GM23338 (cell line): Measurements from ENCODE around the gene RAP1A. TPM values are rescaled to one million over a fixed set of nuclear protein-coding genes. Genes with fewer than 3 reads are reported as not detected.
A peak's percentile ranks its signal among the peaks of the same experiment; 100 is the strongest.

Source experiments
- ATAC-seq: fragments of 200-7000 bp; cut with Tn5 transposase; 3 replicates; pipeline ENCODE4 v1.9.1; 2020
- DNase-seq: peaks from one replicate; pipeline ENCODE4 v3.0.0-alpha.2; 2015; ENCODE audit warnings: low spot score
- H2AFZ ChIP-seq: fragments of 200-600 bp; sonication (generic); 2 replicates; pipeline ENCODE4 v1.8.0; 2016; ENCODE audit warnings: antibody characterized with exemption, mild to moderate bottlenecking, moderate library complexity
- H3F3A ChIP-seq: fragments of 200-600 bp; sonication (generic); replicated peaks from 2 replicates; pipeline ENCODE4 v1.8.0; 2017; ENCODE audit warnings: antibody characterized with exemption, mixed run types, low read depth
- H3K27ac ChIP-seq: fragments of 200-600 bp; sonication (generic); 2 replicates; pipeline ENCODE4 v1.6.1; 2016; ENCODE audit warnings: low read depth
- H3K27me3 ChIP-seq: fragments of 200-600 bp; sonication (generic); 2 replicates; pipeline ENCODE4 v1.8.0; 2016; ENCODE audit warnings: mild to moderate bottlenecking, mixed run types, moderate library complexity; ENCODE audit not compliant: insufficient read depth
- H3K36me3 ChIP-seq: fragments of 200-600 bp; sonication (generic); 2 replicates; pipeline ENCODE4 v1.8.0; 2016; ENCODE audit warnings: mild to moderate bottlenecking; ENCODE audit not compliant: insufficient read depth
- H3K4me1 ChIP-seq: fragments of 200-600 bp; sonication (generic); 2 replicates; pipeline ENCODE4 v1.8.0; 2016; ENCODE audit warnings: mild to moderate bottlenecking, moderate library complexity; ENCODE audit not compliant: insufficient read depth
- H3K4me2 ChIP-seq: fragments of 200-600 bp; sonication (generic); 2 replicates; pipeline ENCODE4 v1.7.1; 2017; ENCODE audit warnings: mixed run types
- H3K4me3 ChIP-seq: fragments of 200-600 bp; sonication (generic); 2 replicates; pipeline ENCODE4 v1.6.1; 2016; ENCODE audit warnings: mixed run types
- H3K79me2 ChIP-seq: fragments of 200-600 bp; sonication (generic); replicated peaks from 2 replicates; pipeline ENCODE4 v1.8.0; 2017; ENCODE audit warnings: mild to moderate bottlenecking; ENCODE audit not compliant: insufficient read depth
- H3K9me2 ChIP-seq: fragments of 200-600 bp; sonication (generic); 2 replicates; pipeline ENCODE4 v1.8.0; 2017; ENCODE audit not compliant: insufficient read depth
- H4K20me1 ChIP-seq: fragments of 200-600 bp; sonication (generic); replicated peaks from 2 replicates; pipeline ENCODE4 v1.8.0; 2017; ENCODE audit warnings: mild to moderate bottlenecking; ENCODE audit not compliant: insufficient read depth
- H3K27ac Mint-ChIP-seq: 2 replicates; pipeline ENCODE4 v1.8.0; 2020; ENCODE audit warnings: inconsistent platforms, mild to moderate bottlenecking, moderate library complexity, mixed read lengths
- H3K27me3 Mint-ChIP-seq: 3 replicates; pipeline ENCODE4 v1.8.0; 2022; ENCODE audit warnings: low read depth, mild to moderate bottlenecking, moderate library complexity, mixed read lengths, inconsistent platforms; ENCODE audit not compliant: insufficient read depth, poor library complexity
- H3K36me3 Mint-ChIP-seq: 3 replicates; pipeline ENCODE4 v1.8.0; 2021; ENCODE audit warnings: low read depth, mild to moderate bottlenecking, inconsistent platforms, moderate library complexity, mixed read lengths
- H3K4me1 Mint-ChIP-seq: 3 replicates; pipeline ENCODE4 v1.8.0; 2020; ENCODE audit warnings: mild to moderate bottlenecking, inconsistent platforms, mixed read lengths
- H3K4me3 Mint-ChIP-seq: 3 replicates; pipeline ENCODE4 v1.8.0; 2021; ENCODE audit warnings: moderate library complexity, mild to moderate bottlenecking, inconsistent platforms, mixed read lengths
- H3K9me3 Mint-ChIP-seq: 3 replicates; pipeline ENCODE4 v1.8.0; 2020; ENCODE audit warnings: moderate library complexity, mild to moderate bottlenecking, inconsistent platforms, mixed read lengths
- CREB1 ChIP-seq: fragments of 250-450 bp; sonication (Bioruptor Pico); IDR thresholded peaks from 2 replicates; pipeline ENCODE4 v1.5.0; 2020; ENCODE audit warnings: low read depth, mild to moderate bottlenecking, moderate library complexity
- CTCF ChIP-seq, 2 experiments: fragments of 200-600 bp in 1 of 2; sonication (generic) in 1 of 2; conservative IDR thresholded peaks; 2 replicates each; pipeline versions ENCODE4 v1.5.1 to v1.6.1; 2016 to 2017; ENCODE audit warnings: antibody characterized with exemption in 2 of 2, low read depth in 2 of 2, mild to moderate bottlenecking in 2 of 2, moderate library complexity in 1 of 2
- POLR2AphosphoS5 ChIP-seq: IDR thresholded peaks from 2 replicates; pipeline ENCODE4 v1.6.1; 2016; ENCODE audit warnings: antibody characterized with exemption, low read depth
- STAT1 ChIP-seq: IDR thresholded peaks from one replicate; pipeline ENCODE4 v1.6.1; 2016; ENCODE audit warnings: antibody characterized with exemption; ENCODE audit not compliant: unreplicated experiment
- polyA plus RNA-seq: library from polyadenylated mRNA; unstranded; fragments of >200 nt; fragmentation: Nextera tagmentation; extraction: Ambion mirVana; gene quantifications from 2 replicates; pipeline ENCODE4 v1.2.1, GENCODE V29; 2016
- total RNA-seq: library from RNA; depleted of rRNA; stranded (reverse); fragments of >200 nt; shearing (Covaris generic); gene quantifications from 2 replicates; pipeline ENCODE4 v1.2.3, GENCODE V29; 2014
- TF ChIP-seq, protein P1 (sequence below): IDR thresholded peaks from 2 replicates; pipeline ENCODE4 v1.6.1; 2016; ENCODE audit warnings: antibody characterized with exemption
- TF ChIP-seq, protein P2 (sequence below): fragments of 250-450 bp; sonication (Bioruptor Pico); IDR thresholded peaks from 2 replicates; pipeline ENCODE4 v1.5.0; 2020; ENCODE audit warnings: mild to moderate bottlenecking, moderate library complexity

The RAP1A gene
- total and polyA plus RNA-seq, 2 experiments from 2014 or later = 16.2 to 23.0 TPM

DNA sequence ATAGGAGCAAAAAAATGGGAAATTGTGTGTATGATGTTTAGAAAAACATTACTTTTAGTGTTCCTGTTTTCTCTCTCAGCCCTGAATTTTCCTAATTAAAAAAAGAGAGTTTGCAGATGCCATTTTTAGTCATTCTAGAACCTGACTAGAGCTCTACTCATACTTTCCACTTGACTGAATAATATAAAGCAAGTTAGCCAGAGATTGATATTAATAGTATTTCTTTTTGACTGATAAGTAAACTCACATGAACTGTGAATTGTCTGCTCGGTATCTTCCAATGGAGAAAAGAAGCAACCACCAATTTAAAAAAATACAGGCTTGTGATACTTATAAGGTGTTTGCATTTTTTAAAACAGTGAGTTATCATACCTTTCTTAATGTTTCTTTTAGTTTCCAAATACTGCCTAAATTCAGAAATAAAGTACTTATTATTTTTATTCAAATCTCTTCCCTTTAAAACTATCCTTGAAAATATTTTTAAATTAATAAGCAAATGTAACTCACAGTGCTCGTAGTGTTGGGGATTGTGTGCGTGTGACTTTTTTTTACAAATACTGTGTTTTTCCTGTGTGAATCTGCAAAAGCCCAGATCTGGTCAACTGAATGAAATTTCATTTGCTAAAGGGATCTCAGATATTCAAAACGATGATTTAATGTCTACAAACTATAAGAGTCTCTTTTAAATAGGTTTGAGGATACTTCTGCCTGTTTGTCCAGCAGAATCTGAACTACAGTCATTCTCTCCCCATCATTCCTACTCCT, 9.8 kb downstream of the RAP1A start:
- H3K4me2 ChIP-seq = no peak overlapping the region
- no peak overlapping the region for H2AFZ ChIP-seq
- H3K36me3 ChIP-seq = no peaks in the 10 kb centered on the region
- no peak overlapping the region for H3K4me3 ChIP-seq
- H4K20me1 ChIP-seq = peaks cover 30% of the 10 kb centered on the region
- Mint-ChIP-seq H3K4me1 (peaks cover 14% of the 10 kb centered on the region), H3K27ac (peak overlapping the region; percentile 39; the same call in 1 of the 2 replicates), H3K4me3 (no peak overlapping the region), H3K27me3 (no peaks in the 10 kb centered on the region), H3K36me3 (no peaks in the 10 kb centered on the region), H3K9me3 (no peaks in the 10 kb centered on the region)
- DNase-seq = no peak
- peaks cover 8% of the 10 kb centered on the region for H3K4me1 ChIP-seq
- H3K79me2 ChIP-seq = peaks cover 98% of the 10 kb centered on the region
- TF ChIP-seq STAT1 (no peak), CTCF (conservative IDR thresholded peaks at IDR 0.05; ENCODE audit: low read depth in 2 of 2) (no peak)
- H3K27me3 ChIP-seq = no peaks in the 10 kb centered on the region
- no peaks in the 10 kb centered on the region for H3K9me2 ChIP-seq
- no peaks in the 10 kb centered on the region for H3F3A ChIP-seq
- no peak for ATAC-seq
- no peak overlapping the region for H3K27ac ChIP-seq

GRCh38 chr1:111630567-111630966, 11.0 kb downstream of the RAP1A start:
- ATAC-seq = no peak
- Histone ChIP-seq H3K4me3 (no peak overlapping the region), H3K36me3 (no peaks in the 10 kb centered on the region), H3K9me2 (no peaks in the 10 kb centered on the region), H3K4me2 (no peak overlapping the region), H3K4me1 (peaks cover 8% of the 10 kb centered on the region), H3K27me3 (no peaks in the 10 kb centered on the region), H4K20me1 (peaks cover 23% of the 10 kb centered on the region; the same call in 1 of the 2 replicates), H3K27ac (no peak overlapping the region), H3K79me2 (peaks cover 97% of the 10 kb centered on the region), H3F3A (no peaks in the 10 kb centered on the region), H2AFZ (no peak overlapping the region)
- H3K4me1 Mint-ChIP-seq = peaks cover 18% of the 10 kb centered on the region
- H3K36me3 Mint-ChIP-seq = no peaks in the 10 kb centered on the region
- H3K27ac Mint-ChIP-seq = no peak overlapping the region
- no peaks in the 10 kb centered on the region for H3K9me3 Mint-ChIP-seq
- DNase-seq = no peak
- no peaks in the 10 kb centered on the region for H3K27me3 Mint-ChIP-seq
- H3K4me3 Mint-ChIP-seq = no peak overlapping the region
- TF ChIP-seq POLR2AphosphoS5 (no peak), CREB1 (CRISPR knock-in tag) (no peak), CTCF (conservative IDR thresholded peaks at IDR 0.05; ENCODE audit: low read depth in 2 of 2) (no peak)
- TF ChIP-seq, protein P1, sequence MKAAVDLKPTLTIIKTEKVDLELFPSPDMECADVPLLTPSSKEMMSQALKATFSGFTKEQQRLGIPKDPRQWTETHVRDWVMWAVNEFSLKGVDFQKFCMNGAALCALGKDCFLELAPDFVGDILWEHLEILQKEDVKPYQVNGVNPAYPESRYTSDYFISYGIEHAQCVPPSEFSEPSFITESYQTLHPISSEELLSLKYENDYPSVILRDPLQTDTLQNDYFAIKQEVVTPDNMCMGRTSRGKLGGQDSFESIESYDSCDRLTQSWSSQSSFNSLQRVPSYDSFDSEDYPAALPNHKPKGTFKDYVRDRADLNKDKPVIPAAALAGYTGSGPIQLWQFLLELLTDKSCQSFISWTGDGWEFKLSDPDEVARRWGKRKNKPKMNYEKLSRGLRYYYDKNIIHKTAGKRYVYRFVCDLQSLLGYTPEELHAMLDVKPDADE = no peak
- TF ChIP-seq, protein P2, sequence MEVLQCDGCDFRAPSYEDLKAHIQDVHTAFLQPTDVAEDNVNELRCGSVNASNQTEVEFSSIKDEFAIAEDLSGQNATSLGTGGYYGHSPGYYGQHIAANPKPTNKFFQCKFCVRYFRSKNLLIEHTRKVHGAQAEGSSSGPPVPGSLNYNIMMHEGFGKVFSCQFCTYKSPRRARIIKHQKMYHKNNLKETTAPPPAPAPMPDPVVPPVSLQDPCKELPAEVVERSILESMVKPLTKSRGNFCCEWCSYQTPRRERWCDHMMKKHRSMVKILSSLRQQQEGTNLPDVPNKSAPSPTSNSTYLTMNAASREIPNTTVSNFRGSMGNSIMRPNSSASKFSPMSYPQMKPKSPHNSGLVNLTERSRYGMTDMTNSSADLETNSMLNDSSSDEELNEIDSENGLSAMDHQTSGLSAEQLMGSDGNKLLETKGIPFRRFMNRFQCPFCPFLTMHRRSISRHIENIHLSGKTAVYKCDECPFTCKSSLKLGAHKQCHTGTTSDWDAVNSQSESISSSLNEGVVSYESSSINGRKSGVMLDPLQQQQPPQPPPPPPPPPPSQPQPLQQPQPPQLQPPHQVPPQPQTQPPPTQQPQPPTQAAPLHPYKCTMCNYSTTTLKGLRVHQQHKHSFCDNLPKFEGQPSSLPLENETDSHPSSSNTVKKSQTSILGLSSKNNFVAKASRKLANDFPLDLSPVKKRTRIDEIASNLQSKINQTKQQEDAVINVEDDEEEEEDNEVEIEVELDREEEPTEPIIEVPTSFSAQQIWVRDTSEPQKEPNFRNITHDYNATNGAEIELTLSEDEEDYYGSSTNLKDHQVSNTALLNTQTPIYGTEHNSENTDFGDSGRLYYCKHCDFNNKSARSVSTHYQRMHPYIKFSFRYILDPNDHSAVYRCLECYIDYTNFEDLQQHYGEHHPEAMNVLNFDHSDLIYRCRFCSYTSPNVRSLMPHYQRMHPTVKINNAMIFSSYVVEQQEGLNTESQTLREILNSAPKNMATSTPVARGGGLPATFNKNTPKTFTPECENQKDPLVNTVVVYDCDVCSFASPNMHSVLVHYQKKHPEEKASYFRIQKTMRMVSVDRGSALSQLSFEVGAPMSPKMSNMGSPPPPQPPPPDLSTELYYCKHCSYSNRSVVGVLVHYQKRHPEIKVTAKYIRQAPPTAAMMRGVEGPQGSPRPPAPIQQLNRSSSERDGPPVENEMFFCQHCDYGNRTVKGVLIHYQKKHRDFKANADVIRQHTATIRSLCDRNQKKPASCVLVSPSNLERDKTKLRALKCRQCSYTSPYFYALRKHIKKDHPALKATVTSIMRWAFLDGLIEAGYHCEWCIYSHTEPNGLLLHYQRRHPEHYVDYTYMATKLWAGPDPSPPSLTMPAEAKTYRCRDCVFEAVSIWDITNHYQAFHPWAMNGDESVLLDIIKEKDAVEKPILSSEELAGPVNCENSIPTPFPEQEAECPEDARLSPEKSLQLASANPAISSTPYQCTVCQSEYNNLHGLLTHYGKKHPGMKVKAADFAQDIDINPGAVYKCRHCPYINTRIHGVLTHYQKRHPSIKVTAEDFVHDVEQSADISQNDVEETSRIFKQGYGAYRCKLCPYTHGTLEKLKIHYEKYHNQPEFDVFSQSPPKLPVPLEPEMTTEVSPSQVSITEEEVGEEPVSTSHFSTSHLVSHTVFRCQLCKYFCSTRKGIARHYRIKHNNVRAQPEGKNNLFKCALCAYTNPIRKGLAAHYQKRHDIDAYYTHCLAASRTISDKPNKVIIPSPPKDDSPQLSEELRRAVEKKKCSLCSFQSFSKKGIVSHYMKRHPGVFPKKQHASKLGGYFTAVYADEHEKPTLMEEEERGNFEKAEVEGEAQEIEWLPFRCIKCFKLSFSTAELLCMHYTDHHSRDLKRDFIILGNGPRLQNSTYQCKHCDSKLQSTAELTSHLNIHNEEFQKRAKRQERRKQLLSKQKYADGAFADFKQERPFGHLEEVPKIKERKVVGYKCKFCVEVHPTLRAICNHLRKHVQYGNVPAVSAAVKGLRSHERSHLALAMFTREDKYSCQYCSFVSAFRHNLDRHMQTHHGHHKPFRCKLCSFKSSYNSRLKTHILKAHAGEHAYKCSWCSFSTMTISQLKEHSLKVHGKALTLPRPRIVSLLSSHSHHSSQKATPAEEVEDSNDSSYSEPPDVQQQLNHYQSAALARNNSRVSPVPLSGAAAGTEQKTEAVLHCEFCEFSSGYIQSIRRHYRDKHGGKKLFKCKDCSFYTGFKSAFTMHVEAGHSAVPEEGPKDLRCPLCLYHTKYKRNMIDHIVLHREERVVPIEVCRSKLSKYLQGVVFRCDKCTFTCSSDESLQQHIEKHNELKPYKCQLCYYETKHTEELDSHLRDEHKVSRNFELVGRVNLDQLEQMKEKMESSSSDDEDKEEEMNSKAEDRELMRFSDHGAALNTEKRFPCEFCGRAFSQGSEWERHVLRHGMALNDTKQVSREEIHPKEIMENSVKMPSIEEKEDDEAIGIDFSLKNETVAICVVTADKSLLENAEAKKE (CRISPR knock-in tag) = no peak
